Tibial nerve (tissue), 4 donors: ENCODE results near the gene BAMBI. TPM values are rescaled to one million over a fixed set of nuclear protein-coding genes. Genes with fewer than 3 reads are reported as not detected.

Experiments
- DNase-seq, 2 donors: peaks; one replicate each; pipeline ENCODE4 v3.0.0-alpha.2; 2019; ENCODE audit warnings: low spot score in 2 of 2
- H3K27ac ChIP-seq, 4 donors: fragments of 200-600 bp; sonication (generic) in 3 of 4; one replicate each; pipeline ENCODE4 v1.5.1; 2017 to 2019; ENCODE audit warnings: mild to moderate bottlenecking in 1 of 4
- H3K27me3 ChIP-seq, 2 donors: fragments of 200-600 bp; sonication (generic) in 1 of 2; one replicate each; pipeline versions ENCODE4 v1.5.1 to v1.6.0; 2017 to 2019
- H3K36me3 ChIP-seq, 3 donors: fragments of 200-600 bp; sonication (generic); one replicate each; pipeline ENCODE4 v1.5.1; 2018 to 2019
- H3K4me1 ChIP-seq, 4 donors: fragments of 200-600 bp; sonication (generic) in 3 of 4; one replicate each; pipeline ENCODE4 v1.5.1; 2017 to 2019
- H3K4me3 ChIP-seq, 4 donors: fragments of 200-600 bp; sonication (generic) in 3 of 4; one replicate each; pipeline ENCODE4 v1.5.1; 2017 to 2019; ENCODE audit warnings: mild to moderate bottlenecking in 1 of 4, moderate library complexity in 1 of 4
- H3K9me3 ChIP-seq, 4 donors: fragments of 200-600 bp; sonication (generic) in 3 of 4; one replicate each; pipeline ENCODE4 v1.5.1; 2017 to 2019
- EP300 ChIP-seq, 2 donors: sonication (generic); formaldehyde crosslinking; IDR thresholded peaks; one replicate each; pipeline ENCODE4 v1.6.1; 2017; ENCODE audit warnings: antibody characterized with exemption in 2 of 2, mild to moderate bottlenecking in 1 of 2
- POLR2A ChIP-seq, 2 donors: fragments of 450-650 bp; IDR thresholded peaks; one replicate each; pipeline ENCODE4 v1.6.1; 2017; ENCODE audit warnings: antibody characterized with exemption in 2 of 2, mild to moderate bottlenecking in 2 of 2, moderate library complexity in 2 of 2
- WGBS, 2 donors: methylation state at CpG; one replicate each; pipeline ENCODE4 v1.1.5; 2018; 5-methylcytosine and 5-hydroxymethylcytosine counted together
- total RNA-seq, 4 donors: library from RNA; depleted of rRNA; stranded (reverse); fragments of >200 nt; gene quantifications; one replicate each; pipeline ENCODE4 v1.1.0, GENCODE V29; 2016
- TF ChIP-seq, protein P1 (sequence below), 5 experiments: fragments of 200-600 bp in 3 of 5; fragments of 450-650 bp in 2 of 5; sonication (generic) in 3 of 5; IDR thresholded peaks; one replicate each; pipeline ENCODE4 v1.5.1; 2016 to 2019; ENCODE audit warnings: antibody characterized with exemption in 5 of 5, mild to moderate bottlenecking in 3 of 5, moderate library complexity in 2 of 5

Gene BAMBI
- total RNA-seq, 4 donors from 2014 or later, result 8.8 to 16.7 (median 12.8) TPM

GRCh38 chr10:28676326-28676967, 874 bp upstream of the BAMBI start:
- Histone ChIP-seq H3K4me1 (peaks cover 0 to 48% (median 21%) of the 10 kb centered on the region in 4 donors), H3K27ac (peak overlapping the region in 1 of 4 donors; percentile 77), H3K27me3 (peaks cover 0 to 7% of the 10 kb centered on the region in 2 donors), H3K9me3 (no peaks in the 10 kb centered on the region), H3K4me3 (peak overlapping the region; percentile 54 to 90 (median 74)), H3K36me3 (no peaks in the 10 kb centered on the region)
- DNase-seq, result no peak
- TF ChIP-seq EP300 (IDR thresholded peaks at IDR 0.05) (no peak), POLR2A (IDR thresholded peaks at IDR 0.05) (no peak)
- TF ChIP-seq, protein P1, sequence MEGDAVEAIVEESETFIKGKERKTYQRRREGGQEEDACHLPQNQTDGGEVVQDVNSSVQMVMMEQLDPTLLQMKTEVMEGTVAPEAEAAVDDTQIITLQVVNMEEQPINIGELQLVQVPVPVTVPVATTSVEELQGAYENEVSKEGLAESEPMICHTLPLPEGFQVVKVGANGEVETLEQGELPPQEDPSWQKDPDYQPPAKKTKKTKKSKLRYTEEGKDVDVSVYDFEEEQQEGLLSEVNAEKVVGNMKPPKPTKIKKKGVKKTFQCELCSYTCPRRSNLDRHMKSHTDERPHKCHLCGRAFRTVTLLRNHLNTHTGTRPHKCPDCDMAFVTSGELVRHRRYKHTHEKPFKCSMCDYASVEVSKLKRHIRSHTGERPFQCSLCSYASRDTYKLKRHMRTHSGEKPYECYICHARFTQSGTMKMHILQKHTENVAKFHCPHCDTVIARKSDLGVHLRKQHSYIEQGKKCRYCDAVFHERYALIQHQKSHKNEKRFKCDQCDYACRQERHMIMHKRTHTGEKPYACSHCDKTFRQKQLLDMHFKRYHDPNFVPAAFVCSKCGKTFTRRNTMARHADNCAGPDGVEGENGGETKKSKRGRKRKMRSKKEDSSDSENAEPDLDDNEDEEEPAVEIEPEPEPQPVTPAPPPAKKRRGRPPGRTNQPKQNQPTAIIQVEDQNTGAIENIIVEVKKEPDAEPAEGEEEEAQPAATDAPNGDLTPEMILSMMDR (IDR thresholded peaks at IDR 0.05), result no peak
- 6% methylated on average over 9 to 25 of the region's 25 CpGs for WGBS, 2 donors

DNA sequence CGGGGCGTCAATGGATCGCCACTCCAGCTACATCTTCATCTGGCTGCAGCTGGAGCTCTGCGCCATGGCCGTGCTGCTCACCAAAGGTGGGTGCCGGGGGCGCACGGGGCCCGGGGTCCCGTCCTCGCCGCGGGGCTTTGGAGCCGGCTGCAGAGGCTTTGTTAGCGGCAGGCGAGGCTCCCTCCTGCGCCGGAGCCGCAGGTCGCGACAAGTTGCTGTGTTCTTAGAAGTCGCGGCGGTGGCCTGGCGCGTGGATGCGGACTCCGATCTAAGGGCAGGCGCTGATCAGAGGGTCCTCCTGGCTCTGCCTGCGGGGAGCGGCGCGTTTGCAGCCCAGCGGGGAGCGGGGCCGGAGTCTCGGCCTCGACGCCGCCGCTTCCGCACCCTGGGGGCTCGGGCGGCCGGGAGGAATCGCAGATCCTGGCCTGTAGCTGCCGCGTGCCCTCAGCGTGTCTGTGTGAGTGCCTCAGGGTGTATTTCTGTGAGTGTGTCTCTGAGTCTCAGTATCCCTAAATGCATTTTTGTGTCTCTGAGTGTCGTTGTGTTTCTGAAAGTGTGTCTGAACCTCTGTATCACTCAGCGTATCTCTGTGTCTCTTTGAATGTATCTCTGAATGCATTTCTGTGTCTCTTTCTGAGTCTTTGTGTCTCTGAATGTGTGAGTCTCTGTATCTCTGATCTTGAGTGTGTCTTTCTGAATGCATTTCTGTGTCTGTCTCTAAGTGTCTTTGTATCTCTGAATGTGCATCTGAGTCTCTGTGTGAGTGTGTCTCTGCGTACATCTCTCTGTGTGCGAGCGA, 766 bp downstream of the BAMBI start:
- no peak for DNase-seq
- Histone ChIP-seq H3K4me3 (peak overlapping the region; percentile 69 to 90 (median 76)), H3K27me3 (peaks cover 0 to 13% of the 10 kb centered on the region in 2 donors), H3K36me3 (no peaks in the 10 kb centered on the region), H3K9me3 (no peaks in the 10 kb centered on the region), H3K27ac (peak overlapping the region in 3 of 4 donors; percentile 57 to 83 (median 70)), H3K4me1 (peaks cover 0 to 49% (median 21%) of the 10 kb centered on the region in 4 donors)
- TF ChIP-seq EP300 (IDR thresholded peaks at IDR 0.05), result no peak
- TF ChIP-seq, protein P1 (IDR thresholded peaks at IDR 0.05), result no peak
- no peak for TF ChIP-seq POLR2A (IDR thresholded peaks at IDR 0.05)
- 3 to 8% methylated on average over 8 to 39 of the region's 54 CpGs for WGBS, 2 donors

GRCh38 chr10:28678687-28679457, 1.6 kb downstream of the BAMBI start:
- TF ChIP-seq EP300 (IDR thresholded peaks at IDR 0.05) (no peak), POLR2A (IDR thresholded peaks at IDR 0.05) (no peak)
- TF ChIP-seq, protein P1 (IDR thresholded peaks at IDR 0.05), result no peak
- 14 to 15% methylated on average over 12 of the region's 12 CpGs for WGBS, 2 donors

GRCh38 chr10:28679581-28680357, 2.4 kb downstream of the BAMBI start:
- Histone ChIP-seq H3K9me3 (no peaks in the 10 kb centered on the region), H3K27ac (peak overlapping the region in 2 of 4 donors; percentile 70 to 83), H3K36me3 (no peaks in the 10 kb centered on the region), H3K27me3 (peaks cover 0 to 13% of the 10 kb centered on the region in 2 donors), H3K4me3 (peak overlapping the region; percentile 36 to 90 (median 74)), H3K4me1 (peaks cover 0 to 49% (median 21%) of the 10 kb centered on the region in 4 donors)
- TF ChIP-seq, protein P1 (IDR thresholded peaks at IDR 0.05), result peak in 2 of 5 experiments; percentile 21 to 25
- no peak for TF ChIP-seq EP300 (IDR thresholded peaks at IDR 0.05)
- no peak for DNase-seq
- WGBS, 2 donors, result 21 to 38% methylated on average over 15 of the region's 15 CpGs

More at GRCh38 chr10:28678687-28679457, 1.6 kb downstream of the BAMBI start:
- Histone ChIP-seq H3K4me3 (peak overlapping the region; percentile 69 to 90 (median 76)), H3K36me3 (no peaks in the 10 kb centered on the region), H3K4me1 (peaks cover 0 to 49% (median 21%) of the 10 kb centered on the region in 4 donors), H3K27ac (peak overlapping the region in 2 of 4 donors; percentile 70 to 83), H3K9me3 (no peaks in the 10 kb centered on the region), H3K27me3 (peaks cover 0 to 13% of the 10 kb centered on the region in 2 donors)
- no peak for DNase-seq
